GM12874 (cell line): ENCODE measurements around the gene JAM2.

Source experiments
- TF ChIP-seq, protein P1 (sequence below): IDR thresholded peaks from 2 replicates; pipeline ENCODE4 v1.5.1; 2011; ENCODE audit warnings: low read depth, mild to moderate bottlenecking, control low read depth, low read length, moderate library complexity; ENCODE audit not compliant: insufficient read depth

Gene JAM2

DNA sequence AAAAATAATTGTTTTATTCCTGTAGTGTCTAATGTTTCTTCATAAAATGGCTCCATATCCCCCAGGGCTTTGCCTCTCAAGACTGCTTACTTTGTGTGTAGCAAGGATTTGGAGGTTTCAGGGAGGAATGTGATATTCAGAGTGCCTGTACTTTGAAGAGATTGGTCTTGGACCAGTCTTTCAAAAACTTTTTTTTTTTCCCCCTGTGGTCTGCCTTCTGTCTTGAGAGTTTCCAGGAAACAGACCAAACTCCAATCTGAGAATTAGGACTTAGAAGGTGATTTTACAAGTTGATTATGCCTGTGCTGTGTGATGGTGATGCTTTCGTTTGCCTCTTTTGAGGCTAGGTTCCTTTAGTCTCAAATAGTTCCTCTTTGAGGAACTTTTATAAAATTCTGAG, 121.6 kb downstream of the JAM2 start:
- TF ChIP-seq, protein P1, sequence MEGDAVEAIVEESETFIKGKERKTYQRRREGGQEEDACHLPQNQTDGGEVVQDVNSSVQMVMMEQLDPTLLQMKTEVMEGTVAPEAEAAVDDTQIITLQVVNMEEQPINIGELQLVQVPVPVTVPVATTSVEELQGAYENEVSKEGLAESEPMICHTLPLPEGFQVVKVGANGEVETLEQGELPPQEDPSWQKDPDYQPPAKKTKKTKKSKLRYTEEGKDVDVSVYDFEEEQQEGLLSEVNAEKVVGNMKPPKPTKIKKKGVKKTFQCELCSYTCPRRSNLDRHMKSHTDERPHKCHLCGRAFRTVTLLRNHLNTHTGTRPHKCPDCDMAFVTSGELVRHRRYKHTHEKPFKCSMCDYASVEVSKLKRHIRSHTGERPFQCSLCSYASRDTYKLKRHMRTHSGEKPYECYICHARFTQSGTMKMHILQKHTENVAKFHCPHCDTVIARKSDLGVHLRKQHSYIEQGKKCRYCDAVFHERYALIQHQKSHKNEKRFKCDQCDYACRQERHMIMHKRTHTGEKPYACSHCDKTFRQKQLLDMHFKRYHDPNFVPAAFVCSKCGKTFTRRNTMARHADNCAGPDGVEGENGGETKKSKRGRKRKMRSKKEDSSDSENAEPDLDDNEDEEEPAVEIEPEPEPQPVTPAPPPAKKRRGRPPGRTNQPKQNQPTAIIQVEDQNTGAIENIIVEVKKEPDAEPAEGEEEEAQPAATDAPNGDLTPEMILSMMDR: no peak

DNA sequence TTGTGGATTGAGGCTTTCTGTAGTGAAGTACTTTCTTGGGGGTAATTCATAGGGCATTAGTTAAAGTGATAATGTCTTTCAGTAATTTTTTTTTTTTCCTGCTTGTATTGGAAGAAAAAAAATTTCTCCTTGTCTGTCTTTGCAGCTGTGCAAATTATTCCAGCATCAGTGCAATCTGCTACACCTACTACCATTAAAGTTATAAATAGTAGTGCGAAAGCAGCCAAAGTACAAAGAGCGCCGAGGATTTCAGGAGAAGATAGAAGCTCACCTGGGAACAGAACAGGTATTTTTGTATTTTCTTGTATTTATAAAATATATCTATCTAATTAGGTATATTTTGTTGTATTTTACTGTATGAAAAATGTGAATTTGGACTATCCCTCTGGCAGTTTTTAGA, 125.0 kb downstream of the JAM2 start:
- TF ChIP-seq, protein P1: no peak
